IPS-15b (cell line): ENCODE data around the gene EMD.
A peak's percentile ranks its signal among the peaks of the same experiment; 100 is the strongest.
"Not testable (repeated sequence)": the region's sequence is repeated elsewhere in the genome, so short reads cannot be mapped to it uniquely, and the experiment has no call there.

Experiments
- H3K27me3 ChIP-seq: one replicate; pipeline ENCODE4 v1.6.1; 2013; ENCODE audit warnings: low read length; ENCODE audit not compliant: control insufficient read depth, insufficient read depth
- H3K36me3 ChIP-seq: one replicate; pipeline ENCODE4 v1.6.1; 2013; ENCODE audit warnings: low read length; ENCODE audit not compliant: control insufficient read depth, insufficient read depth
- H3K4me1 ChIP-seq: one replicate; pipeline ENCODE4 v1.6.1; 2013; ENCODE audit warnings: mild to moderate bottlenecking, low read length; ENCODE audit not compliant: control insufficient read depth, insufficient read depth
- H3K4me3 ChIP-seq: one replicate; pipeline ENCODE4 v1.5.1; 2013; ENCODE audit warnings: low read depth, low read length
- H3K9ac ChIP-seq: one replicate; pipeline ENCODE4 v1.6.1; 2013; ENCODE audit warnings: low read depth, mild to moderate bottlenecking, low read length
- H3K9me3 ChIP-seq: one replicate; pipeline ENCODE4 v1.6.1; 2013; ENCODE audit warnings: mild to moderate bottlenecking, low read length; ENCODE audit not compliant: control insufficient read depth, insufficient read depth

EMD gene

DNA sequence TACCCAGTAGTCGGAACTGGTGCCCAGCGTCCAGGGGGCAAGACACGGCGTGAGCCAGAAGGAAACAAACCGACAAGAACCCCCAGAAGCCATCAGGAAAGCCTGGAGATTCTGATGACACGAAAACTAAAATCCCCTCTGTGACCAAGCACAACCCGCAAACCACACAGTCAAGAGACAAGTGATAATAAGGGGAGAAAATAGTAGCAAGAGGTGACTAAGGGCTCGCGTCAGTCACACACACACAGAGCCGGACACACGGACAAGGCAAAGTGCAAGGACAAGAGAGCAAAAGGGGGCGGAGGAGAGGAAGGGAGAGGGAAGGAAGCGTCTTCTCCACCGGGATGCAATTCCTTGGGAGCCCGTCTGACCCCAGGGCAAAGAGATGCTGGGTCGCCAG is 9.6 kb downstream of the EMD start:
- H3K9ac ChIP-seq, H3K36me3 ChIP-seq: not testable (repeated sequence)

DNA sequence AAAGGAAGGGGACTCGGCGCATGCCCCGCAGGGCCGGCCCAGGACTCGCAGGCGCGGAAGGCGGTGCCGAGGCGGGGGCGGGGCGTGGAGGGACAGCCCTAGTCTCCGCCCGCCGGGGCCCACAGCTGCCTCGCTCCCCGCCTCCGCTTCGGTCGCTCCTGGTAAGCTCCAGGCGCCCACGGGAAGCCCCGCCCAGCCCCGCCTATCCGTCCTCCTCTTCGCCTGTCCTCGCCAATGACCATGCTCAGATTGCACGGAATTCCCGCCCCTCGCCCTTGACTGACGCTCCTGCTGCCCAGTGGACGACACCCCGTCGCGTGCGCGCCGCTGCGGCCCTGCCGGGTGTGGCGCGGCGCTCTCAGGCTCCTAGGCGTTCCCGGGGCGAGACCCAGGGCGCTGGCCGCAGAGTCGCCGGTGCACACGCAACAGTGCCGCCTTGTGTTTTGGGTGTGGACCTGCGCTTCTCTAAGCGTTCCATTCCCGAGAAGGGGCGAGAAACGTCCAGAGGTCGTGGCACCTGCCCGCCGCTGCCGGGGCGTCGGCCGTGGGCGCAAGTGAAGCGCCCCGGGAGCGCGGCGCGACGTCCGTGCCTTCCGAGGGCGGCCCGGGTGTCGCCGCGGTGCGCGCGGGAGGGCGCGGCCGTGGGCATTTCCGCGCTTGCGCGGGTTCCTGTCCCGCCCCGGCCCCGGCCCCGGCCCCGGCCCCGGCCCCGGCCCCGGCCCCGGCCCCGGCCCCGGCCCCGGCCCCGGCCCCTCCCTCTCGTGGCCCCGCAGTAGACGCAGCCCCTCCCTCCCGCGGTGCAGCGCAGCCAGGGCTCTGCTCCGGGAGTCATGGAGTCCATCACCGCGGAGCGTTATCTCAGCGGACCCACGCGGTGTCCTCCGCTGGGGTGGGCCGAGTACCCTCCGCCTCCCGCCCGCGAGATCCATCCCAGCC is 11.0 kb downstream of the EMD start:
- H3K9me3 ChIP-seq, H3K36me3 ChIP-seq, H3K27me3 ChIP-seq, H3K4me1 ChIP-seq, H3K9ac ChIP-seq, H3K4me3 ChIP-seq: not testable (repeated sequence)

More for the DNA sequence above, 9.6 kb downstream of the EMD start:
- not testable (repeated sequence) for H3K27me3 ChIP-seq, H3K4me3 ChIP-seq, H3K4me1 ChIP-seq, H3K9me3 ChIP-seq

DNA sequence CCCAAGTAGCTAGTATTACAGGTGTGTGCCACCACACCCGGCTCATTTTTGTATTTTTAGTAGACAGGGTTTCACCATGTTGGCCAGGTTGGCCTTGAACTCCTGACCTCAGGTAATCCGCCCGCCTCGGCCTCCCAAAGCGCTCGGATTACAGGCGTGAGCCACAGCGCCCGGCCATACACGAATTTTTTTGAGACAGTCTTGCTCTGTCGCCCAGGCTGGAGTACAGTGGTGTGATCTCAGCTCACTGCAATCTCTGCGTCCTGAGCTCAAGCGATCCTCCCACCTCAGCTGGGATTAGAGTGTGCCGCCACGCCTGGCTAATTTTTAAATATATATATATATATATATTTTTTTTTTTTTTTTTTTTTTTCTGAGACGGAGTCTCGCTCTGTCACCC is 17.3 kb downstream of the EMD start:
- not testable (repeated sequence) for H3K27me3 ChIP-seq, H3K9ac ChIP-seq, H3K4me1 ChIP-seq, H3K9me3 ChIP-seq, H3K4me3 ChIP-seq
- H3K36me3 ChIP-seq = peaks cover 14% of the 10 kb centered on the region

DNA sequence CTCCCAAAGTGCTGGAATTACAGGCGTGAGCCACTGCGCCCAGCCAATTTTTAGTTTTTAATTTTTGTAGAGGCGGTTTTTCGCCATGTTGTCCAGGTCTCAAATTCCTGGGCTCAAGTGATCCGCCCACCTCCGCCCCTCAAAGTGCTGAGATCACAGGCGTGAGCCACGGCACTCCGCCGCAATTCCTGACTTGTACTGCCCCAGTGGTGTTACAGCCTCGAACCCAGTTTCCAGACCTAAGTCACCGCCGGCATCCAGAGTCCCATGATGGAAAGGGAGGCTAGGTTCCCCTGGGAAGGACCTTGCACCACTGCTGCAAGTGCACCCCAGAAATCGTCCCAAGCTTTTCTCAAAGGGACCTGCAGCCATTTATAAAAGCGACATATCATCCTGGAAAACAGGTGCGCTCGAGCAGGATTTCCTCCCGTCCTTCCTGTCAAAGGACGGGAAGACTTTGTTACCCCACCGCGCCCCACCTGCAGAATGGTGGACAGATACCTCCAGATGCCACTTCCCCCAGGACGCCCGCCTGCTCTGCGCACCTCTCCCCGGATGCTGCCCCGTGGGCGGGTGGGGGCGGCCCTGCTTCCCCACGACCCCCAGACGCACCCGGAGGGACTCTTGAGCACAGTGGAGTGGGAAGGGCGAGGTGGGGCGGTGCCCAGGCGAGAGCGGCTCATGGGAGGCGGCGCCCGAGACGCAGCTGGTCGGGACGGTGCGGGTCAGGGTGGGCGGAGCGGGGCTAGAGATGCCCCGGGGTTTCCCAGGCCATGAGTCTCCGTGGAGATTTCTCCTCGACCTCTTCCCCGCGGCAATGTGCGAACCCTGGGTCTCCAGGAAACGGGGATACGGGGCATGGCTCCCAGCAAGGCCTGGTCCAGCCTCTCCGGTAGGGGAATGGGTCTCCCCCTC is 18.1 kb downstream of the EMD start:
- Histone ChIP-seq H3K27me3 (no peaks in the 10 kb centered on the region), H3K4me3 (peak overlapping the region; percentile 87), H3K4me1 (peaks cover 2% of the 10 kb centered on the region), H3K9ac (peak overlapping the region; percentile 79), H3K9me3 (no peaks in the 10 kb centered on the region), H3K36me3 (peaks cover 14% of the 10 kb centered on the region)

DNA sequence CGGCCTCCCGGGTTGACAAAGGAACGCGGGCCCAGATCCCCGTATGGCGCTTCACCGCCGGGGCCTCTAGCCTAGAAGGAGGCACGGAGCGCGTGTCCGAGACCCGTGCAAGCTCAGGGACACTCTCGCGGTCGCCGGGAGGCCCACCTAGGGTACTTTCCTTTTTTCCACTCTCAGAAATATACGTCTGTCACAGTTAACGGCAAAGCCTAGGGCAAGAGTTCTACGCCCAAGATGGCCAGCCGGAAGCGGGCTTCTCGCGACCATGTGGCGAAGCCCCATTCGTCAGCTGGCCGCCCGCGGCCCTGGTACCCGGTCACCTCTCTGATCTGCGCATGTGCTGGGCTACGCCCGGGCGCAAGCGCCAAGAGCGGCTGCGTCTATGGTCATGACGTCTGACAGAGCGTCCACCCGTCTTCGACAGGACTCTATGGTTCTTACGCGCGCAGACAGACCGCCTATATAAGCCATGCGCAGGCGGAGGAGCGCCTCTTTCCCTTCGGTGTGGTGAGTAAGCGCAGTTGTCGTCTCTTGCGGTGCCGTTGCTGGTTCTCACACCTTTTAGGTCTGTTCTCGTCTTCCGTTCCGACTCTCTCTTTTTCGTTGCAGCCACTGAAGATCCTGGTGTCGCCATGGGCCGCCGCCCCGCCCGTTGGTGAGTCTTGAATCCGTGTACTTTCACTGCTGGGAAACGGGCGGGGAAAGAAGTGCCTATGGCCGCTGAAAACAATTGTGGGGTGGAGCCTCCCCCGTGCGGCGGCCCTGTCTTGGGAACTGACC is 19.0 kb downstream of the EMD start, which contains the start of gene RPL10:
TSS of gene RPL10 (plus strand) at position 490 of the 780 bp plus-strand sequence. CDS start at position 633, 143 bp downstream.
- Histone ChIP-seq H3K36me3 (peaks cover 14% of the 10 kb centered on the region), H3K4me3 (peak within 1 kb of the TSS; percentile 87), H3K27me3 (no peaks in the 10 kb centered on the region), H3K9me3 (no peaks in the 10 kb centered on the region), H3K9ac (peak within 1 kb of the TSS; percentile 97), H3K4me1 (peaks cover 2% of the 10 kb centered on the region)

DNA sequence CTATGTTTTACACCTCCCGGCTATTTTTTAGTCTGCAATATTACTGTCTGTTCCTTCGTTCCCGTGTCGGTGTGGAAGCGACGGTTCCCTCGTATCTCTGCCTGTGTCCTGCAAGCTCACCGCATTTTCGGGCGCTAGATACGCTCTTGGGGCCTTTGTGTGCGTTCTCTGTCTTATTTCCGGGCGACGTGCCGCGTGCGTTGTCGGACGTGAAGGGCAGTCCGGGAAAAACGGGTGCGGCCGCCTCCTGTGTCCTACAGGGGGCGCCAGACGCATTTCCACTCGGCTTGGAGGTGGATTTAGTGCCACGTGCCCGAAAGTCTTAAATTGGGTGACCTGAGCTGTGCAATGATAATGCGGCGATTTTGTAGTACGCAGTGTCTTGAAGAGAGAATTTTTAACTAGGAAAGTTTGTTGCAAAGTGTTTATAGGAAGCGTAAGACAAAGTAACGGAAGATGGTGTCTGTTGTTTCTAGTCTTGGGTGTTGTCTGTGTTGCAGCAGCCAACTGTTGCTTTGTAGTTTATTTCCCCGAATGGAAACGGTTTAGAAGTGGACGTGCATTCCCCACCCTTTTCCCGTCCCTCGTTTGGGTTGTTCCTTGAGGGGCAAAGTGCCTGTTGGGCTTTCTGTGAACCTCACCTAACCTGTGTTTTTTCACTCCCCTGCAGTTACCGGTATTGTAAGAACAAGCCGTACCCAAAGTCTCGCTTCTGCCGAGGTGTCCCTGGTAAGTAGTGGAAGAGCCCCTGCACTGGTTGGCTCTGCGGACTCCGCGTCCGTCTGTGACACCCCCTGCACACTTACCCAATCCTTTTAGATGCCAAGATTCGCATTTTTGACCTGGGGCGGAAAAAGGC is 19.8 kb downstream of the EMD start:
- H3K9ac ChIP-seq = peak overlapping the region; percentile 97
- H3K27me3 ChIP-seq = no peaks in the 10 kb centered on the region
- H3K4me3 ChIP-seq = peak overlapping the region; percentile 87
- peaks cover 2% of the 10 kb centered on the region for H3K4me1 ChIP-seq
- H3K36me3 ChIP-seq = peaks cover 14% of the 10 kb centered on the region
- no peaks in the 10 kb centered on the region for H3K9me3 ChIP-seq

DNA sequence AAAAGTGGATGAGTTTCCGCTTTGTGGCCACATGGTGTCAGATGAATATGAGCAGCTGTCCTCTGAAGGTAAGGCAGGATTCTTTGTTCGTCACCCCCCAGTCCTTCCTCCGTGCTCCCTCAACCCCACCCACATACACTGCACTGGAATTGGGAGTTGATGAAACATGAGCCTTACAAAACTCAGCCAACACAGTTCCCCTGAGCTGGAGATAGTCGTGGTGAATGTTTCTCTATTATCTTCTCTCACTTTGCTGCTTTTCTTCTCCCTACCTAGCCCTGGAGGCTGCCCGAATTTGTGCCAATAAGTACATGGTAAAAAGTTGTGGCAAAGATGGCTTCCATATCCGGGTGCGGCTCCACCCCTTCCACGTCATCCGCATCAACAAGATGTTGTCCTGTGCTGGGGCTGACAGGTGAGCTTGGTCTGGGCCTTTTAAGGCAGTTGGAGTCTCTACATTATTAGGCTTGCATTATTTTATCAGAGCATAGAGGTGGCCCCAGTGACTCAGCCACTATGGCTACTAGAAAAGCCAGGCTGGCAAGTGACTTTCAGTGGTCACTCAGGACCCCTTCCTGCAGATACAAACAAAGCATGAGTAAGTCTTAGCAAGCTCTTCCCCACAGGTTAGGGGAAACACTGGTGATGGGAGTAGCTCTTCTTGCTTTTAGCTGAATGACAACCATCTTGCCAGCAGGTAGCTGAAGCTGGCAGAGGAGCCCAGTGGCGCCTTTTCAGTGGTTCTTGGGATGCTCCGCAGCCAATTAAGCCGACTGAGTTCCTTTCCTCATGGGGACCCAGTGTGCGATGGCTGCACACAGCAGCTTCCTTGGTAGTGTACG is 20.7 kb downstream of the EMD start:
- Histone ChIP-seq H3K9ac (peak overlapping the region; percentile 97), H3K4me3 (peak overlapping the region; percentile 87), H3K9me3 (no peaks in the 10 kb centered on the region), H3K27me3 (no peaks in the 10 kb centered on the region), H3K4me1 (peaks cover 2% of the 10 kb centered on the region), H3K36me3 (peaks cover 14% of the 10 kb centered on the region)

DNA sequence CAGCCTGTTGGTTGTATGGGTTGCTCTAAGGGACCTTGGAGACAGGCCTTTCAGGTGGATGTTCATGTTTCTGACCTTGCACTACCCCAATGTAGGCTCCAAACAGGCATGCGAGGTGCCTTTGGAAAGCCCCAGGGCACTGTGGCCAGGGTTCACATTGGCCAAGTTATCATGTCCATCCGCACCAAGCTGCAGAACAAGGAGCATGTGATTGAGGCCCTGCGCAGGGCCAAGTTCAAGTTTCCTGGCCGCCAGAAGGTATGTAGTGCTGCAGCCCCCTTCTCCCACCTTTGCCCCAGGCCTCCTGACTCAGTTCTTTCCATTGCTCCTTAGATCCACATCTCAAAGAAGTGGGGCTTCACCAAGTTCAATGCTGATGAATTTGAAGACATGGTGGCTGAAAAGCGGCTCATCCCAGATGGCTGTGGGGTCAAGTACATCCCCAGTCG is 21.3 kb downstream of the EMD start:
- H3K4me1 ChIP-seq, H3K4me3 ChIP-seq, H3K9me3 ChIP-seq, H3K9ac ChIP-seq, H3K27me3 ChIP-seq: not testable (repeated sequence)
- peaks cover 14% of the 10 kb centered on the region for H3K36me3 ChIP-seq

DNA sequence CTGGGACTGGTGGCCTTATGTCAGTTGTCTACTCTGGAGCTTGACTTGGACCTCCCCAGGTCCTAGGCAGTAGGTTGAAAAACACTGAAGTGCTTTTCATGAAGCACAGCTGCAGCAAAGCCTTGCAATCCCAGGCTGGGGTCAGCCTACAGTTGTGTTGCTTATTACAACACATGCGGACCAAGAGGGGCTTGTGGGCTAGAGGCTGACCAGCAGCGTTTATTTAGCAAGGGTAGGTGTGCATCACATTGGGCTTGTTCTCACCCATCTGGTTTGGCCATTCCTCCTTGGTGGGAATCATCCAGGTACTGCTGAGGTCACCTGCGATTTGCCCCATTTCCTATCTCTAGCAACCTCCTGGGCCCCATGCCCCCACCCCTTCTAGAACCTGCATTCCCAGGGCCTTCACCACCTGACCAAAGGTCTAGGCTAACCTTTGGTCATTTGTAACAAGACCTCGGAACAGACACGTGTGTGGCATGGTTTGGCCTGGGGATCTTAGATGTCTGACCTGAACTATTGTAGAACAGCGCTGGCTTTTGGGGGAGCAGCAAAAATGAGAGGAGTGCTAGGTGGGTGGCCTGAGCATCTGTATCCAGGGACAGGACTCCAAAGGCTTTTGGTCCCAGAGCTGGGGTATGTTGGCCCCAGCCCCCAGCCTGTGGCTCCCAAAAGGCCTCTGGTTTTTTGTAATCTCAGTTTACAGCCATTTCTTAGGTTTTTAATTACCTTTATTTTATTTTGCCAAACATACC is 22.1 kb downstream of the EMD start:
- no peaks in the 10 kb centered on the region for H3K27me3 ChIP-seq
- no peaks in the 10 kb centered on the region for H3K9me3 ChIP-seq
- H3K4me1 ChIP-seq = peaks cover 2% of the 10 kb centered on the region
- no peak overlapping the region for H3K9ac ChIP-seq
- no peak overlapping the region for H3K4me3 ChIP-seq
- peaks cover 14% of the 10 kb centered on the region for H3K36me3 ChIP-seq
